ENCODE results near the gene ZP1. TPM values are rescaled to one million over a fixed set of nuclear protein-coding genes. Genes with fewer than 3 reads are reported as not detected.

Gene ZP1
- total and polyA plus RNA-seq, 2 of the 13 experiments (the other 11 are each of a cell fraction or from before 2014, with no cell fraction given), result 0.16 TPM; not detected in 1

DNA sequence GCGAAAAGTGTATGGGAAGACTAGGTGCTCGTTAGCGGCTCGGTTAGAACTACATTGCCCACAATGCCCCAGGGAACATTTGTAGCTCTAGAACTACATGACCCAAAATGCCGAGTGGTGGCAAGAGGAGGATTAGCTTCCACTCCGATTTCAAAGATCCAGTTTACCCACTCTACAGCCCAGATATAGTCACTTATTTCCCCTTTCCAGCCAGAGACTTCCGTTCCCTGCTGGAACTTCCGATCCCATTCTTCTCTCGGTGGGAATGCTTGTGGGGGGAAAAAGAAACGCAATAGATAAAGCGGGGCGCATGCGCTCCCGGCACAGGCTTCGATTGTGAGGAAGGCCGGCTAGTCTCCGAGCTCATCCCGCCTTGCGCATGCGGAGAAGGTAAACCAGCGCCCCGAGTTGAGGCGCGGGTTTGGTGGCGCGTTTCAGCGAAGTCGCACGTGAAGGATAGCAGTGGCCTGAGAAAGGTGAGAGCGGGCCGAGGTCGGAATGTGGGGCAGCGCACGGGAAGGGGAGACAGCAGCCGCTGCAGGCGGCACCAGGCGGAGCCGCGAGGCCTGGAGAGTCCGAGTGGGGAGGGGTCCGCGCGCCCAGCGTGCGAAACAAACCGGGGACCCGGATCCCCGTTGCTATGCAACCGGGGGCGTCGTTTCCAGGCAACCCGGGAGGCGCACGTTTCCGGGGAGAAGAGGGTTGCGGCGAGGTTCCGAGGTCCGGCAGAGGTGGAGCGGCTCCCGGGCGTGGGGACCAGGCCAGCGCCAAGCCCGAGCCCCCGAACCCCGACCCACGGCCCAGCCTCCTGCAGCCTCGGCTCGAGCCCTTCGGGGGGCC is 46.7 kb downstream of the ZP1 start, which contains the start of gene TMEM109 (continued):
- TF ChIP-seq, protein P1, sequence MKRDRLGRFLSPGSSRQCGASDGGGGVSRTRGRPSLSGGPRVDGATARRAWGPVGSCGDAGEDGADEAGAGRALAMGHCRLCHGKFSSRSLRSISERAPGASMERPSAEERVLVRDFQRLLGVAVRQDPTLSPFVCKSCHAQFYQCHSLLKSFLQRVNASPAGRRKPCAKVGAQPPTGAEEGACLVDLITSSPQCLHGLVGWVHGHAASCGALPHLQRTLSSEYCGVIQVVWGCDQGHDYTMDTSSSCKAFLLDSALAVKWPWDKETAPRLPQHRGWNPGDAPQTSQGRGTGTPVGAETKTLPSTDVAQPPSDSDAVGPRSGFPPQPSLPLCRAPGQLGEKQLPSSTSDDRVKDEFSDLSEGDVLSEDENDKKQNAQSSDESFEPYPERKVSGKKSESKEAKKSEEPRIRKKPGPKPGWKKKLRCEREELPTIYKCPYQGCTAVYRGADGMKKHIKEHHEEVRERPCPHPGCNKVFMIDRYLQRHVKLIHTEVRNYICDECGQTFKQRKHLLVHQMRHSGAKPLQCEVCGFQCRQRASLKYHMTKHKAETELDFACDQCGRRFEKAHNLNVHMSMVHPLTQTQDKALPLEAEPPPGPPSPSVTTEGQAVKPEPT (CRISPR knock-in tag; IDR thresholded peaks at IDR 0.05; ENCODE audit: low read depth), result no peak
- TF ChIP-seq ZNF605 (CRISPR knock-in tag; IDR thresholded peaks at IDR 0.05) (no peak), NFYC (CRISPR knock-in tag; IDR thresholded peaks at IDR 0.05) (no peak), FLYWCH1 (CRISPR knock-in tag; IDR thresholded peaks at IDR 0.05) (no peak), FOXM1 (CRISPR knock-in tag; IDR thresholded peaks at IDR 0.05) (no peak), DNMT3B (CRISPR knock-in tag; conservative IDR thresholded peaks at IDR 0.05) (no peak), ZNF230 (CRISPR knock-in tag; IDR thresholded peaks at IDR 0.05) (0 out of 2 replicates have a peak, but pooled peaks have one; percentile 17), RAD21 (CRISPR knock-in tag; IDR thresholded peaks at IDR 0.05) (no peak), ZNF337 (CRISPR knock-in tag; IDR thresholded peaks at IDR 0.05; ENCODE audit: borderline replicate concordance, low read depth) (no peak), ZNF292 (CRISPR knock-in tag; IDR thresholded peaks at IDR 0.05; ENCODE audit: borderline replicate concordance, low read depth) (no peak), ZNF335 (CRISPR knock-in tag; IDR thresholded peaks at IDR 0.05) (no peak), KAT2B (IDR thresholded peaks at IDR 0.05; ENCODE audit: borderline replicate concordance, low read depth, low read length) (no peak), ZNF777 (CRISPR knock-in tag; IDR thresholded peaks at IDR 0.05) (no peak), GABPB1 (CRISPR knock-in tag; IDR thresholded peaks at IDR 0.05) (peak; percentile 50), IRX3 (CRISPR knock-in tag; IDR thresholded peaks at IDR 0.05; ENCODE audit: borderline replicate concordance, low read depth) (no peak), SP2 (CRISPR knock-in tag; IDR thresholded peaks at IDR 0.05) (no peak), HNF4G (IDR thresholded peaks at IDR 0.05; ENCODE audit: borderline replicate concordance, low read depth, low read length) (no peak), HNF4G (CRISPR knock-in tag; IDR thresholded peaks at IDR 0.05; ENCODE audit: borderline replicate concordance, low read depth) (no peak)
- TF ChIP-seq, protein P2, sequence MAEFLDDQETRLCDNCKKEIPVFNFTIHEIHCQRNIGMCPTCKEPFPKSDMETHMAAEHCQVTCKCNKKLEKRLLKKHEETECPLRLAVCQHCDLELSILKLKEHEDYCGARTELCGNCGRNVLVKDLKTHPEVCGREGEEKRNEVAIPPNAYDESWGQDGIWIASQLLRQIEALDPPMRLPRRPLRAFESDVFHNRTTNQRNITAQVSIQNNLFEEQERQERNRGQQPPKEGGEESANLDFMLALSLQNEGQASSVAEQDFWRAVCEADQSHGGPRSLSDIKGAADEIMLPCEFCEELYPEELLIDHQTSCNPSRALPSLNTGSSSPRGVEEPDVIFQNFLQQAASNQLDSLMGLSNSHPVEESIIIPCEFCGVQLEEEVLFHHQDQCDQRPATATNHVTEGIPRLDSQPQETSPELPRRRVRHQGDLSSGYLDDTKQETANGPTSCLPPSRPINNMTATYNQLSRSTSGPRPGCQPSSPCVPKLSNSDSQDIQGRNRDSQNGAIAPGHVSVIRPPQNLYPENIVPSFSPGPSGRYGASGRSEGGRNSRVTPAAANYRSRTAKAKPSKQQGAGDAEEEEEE (CRISPR knock-in tag; IDR thresholded peaks at IDR 0.05; ENCODE audit: borderline replicate concordance), result no peak; the same call in 1 of the 2 replicates
- TF ChIP-seq, protein P3, sequence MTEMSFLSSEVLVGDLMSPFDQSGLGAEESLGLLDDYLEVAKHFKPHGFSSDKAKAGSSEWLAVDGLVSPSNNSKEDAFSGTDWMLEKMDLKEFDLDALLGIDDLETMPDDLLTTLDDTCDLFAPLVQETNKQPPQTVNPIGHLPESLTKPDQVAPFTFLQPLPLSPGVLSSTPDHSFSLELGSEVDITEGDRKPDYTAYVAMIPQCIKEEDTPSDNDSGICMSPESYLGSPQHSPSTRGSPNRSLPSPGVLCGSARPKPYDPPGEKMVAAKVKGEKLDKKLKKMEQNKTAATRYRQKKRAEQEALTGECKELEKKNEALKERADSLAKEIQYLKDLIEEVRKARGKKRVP (CRISPR knock-in tag; IDR thresholded peaks at IDR 0.05), result no peak
